H1 (cell line): ENCODE measurements around the gene OAT. TPM values are rescaled to one million over a fixed set of nuclear protein-coding genes. Genes with fewer than 3 reads are reported as not detected.
A peak's percentile ranks its signal among the peaks of the same experiment; 100 is the strongest.

ENCODE experiments used
- CTCF ChIA-PET: fragments of 300-600 bp; sonication (Branson Sonifier 250); formaldehyde crosslinking; loops from one replicate; lab custom pipeline; 2021; ENCODE audit not compliant: partially characterized antibody; lab: Charles Lee
- POLR2A ChIA-PET: fragments of 300-600 bp; sonication (Branson Sonifier 250); formaldehyde crosslinking; loops from one replicate; lab custom pipeline; 2021; ENCODE audit warnings: inconsistent platforms; ENCODE audit not compliant: partially characterized antibody; lab: Charles Lee
- DNase-seq, 2 experiments: peaks; one replicate each; pipeline versions ENCODE4 v3.0.0 to v3.0.0-alpha.2; 2010 to 2022; ENCODE audit warnings: low spot score in 2 of 2, low read depth in 1 of 2, mixed read lengths in 1 of 2
- FAIRE-seq: peaks from 2 replicates; lab custom pipeline; 2011; peaks lifted over from hg19 to GRCh38; lab: Jason Lieb, UNC
- H2AFZ ChIP-seq: 2 replicates; pipeline ENCODE4 v1.8.1; 2012; ENCODE audit warnings: low read length, inconsistent platforms
- H2AK5ac ChIP-seq: 2 replicates; pipeline ENCODE4 v1.6.1; 2013; ENCODE audit warnings: low read depth, low read length
- H2BK120ac ChIP-seq: replicated peaks from 2 replicates; pipeline ENCODE3; 2013; ENCODE audit warnings: low read depth, low read length, inconsistent platforms
- H2BK12ac ChIP-seq: 2 replicates; pipeline ENCODE4 v1.6.1; 2013; ENCODE audit warnings: low read depth, low read length
- H2BK15ac ChIP-seq: 2 replicates; pipeline ENCODE4 v1.6.1; 2013; ENCODE audit warnings: low read length
- H2BK20ac ChIP-seq: 2 replicates; pipeline ENCODE4 v1.6.1; 2013; ENCODE audit warnings: low read length
- H2BK5ac ChIP-seq: 2 replicates; pipeline ENCODE4 v1.6.1; 2013; ENCODE audit warnings: low read depth, low read length
- H3K14ac ChIP-seq: 2 replicates; pipeline ENCODE4 v1.6.1; 2013; ENCODE audit warnings: inconsistent platforms; ENCODE audit not compliant: insufficient read length
- H3K18ac ChIP-seq: 2 replicates; pipeline ENCODE4 v1.6.1; 2013; ENCODE audit warnings: low read length; ENCODE audit errors: extremely low read depth
- H3K23ac ChIP-seq: 2 replicates; pipeline ENCODE4 v1.6.1; 2013; ENCODE audit warnings: inconsistent platforms; ENCODE audit not compliant: insufficient read length
- H3K23me2 ChIP-seq: 2 replicates; pipeline ENCODE4 v1.6.1; 2013; ENCODE audit warnings: low read depth, low read length
- H3K27ac ChIP-seq: 2 replicates; pipeline ENCODE4 v1.6.1; 2011; ENCODE audit warnings: low read depth, low read length, inconsistent platforms
- H3K27me3 ChIP-seq, 4 experiments: replicated peaks in 1 of 4; 1 replicate in 1 of 4; 2 replicates in 3 of 4; pipeline versions ENCODE4 v1.6.1 to v1.8.1; 2011 to 2013; ENCODE audit warnings: low read length in 3 of 4, mild to moderate bottlenecking in 3 of 4, inconsistent platforms in 2 of 4, mixed read lengths in 2 of 4, moderate library complexity in 1 of 4; ENCODE audit not compliant: control insufficient read depth in 3 of 4, insufficient read depth in 3 of 4; ENCODE audit errors: extremely low read depth in 1 of 4
- H3K36me3 ChIP-seq, 4 experiments: 2 replicates each; pipeline versions ENCODE4 v1.6.1 to v1.8.1; 2011 to 2013; ENCODE audit warnings: mild to moderate bottlenecking in 4 of 4, low read length in 3 of 4, moderate library complexity in 2 of 4, control low read depth in 1 of 4, inconsistent platforms in 1 of 4; ENCODE audit not compliant: insufficient read depth in 4 of 4, control insufficient read depth in 2 of 4
- H3K4ac ChIP-seq: replicated peaks from 2 replicates; pipeline ENCODE3; 2013; ENCODE audit warnings: low read length, low read depth, mixed read lengths, inconsistent platforms; ENCODE audit not compliant: insufficient read length
- H3K4me1 ChIP-seq, 4 experiments: replicated peaks in 1 of 4; 1 replicate in 1 of 4; 2 replicates in 3 of 4; pipeline versions ENCODE4 v1.6.1 to v1.8.1; 2011 to 2013; ENCODE audit warnings: low read length in 3 of 4, inconsistent platforms in 2 of 4, mixed read lengths in 1 of 4; ENCODE audit not compliant: insufficient read depth in 4 of 4, control insufficient read depth in 3 of 4
- H3K4me2 ChIP-seq, 2 experiments: 2 replicates each; pipeline versions ENCODE4 v1.6.1 to v1.8.1; 2011 to 2013; ENCODE audit warnings: low read depth in 2 of 2, low read length in 2 of 2, control low read depth in 1 of 2, inconsistent platforms in 1 of 2, mild to moderate bottlenecking in 1 of 2; ENCODE audit not compliant: insufficient read depth in 1 of 2
- H3K4me3 ChIP-seq, 4 experiments: fragments of 200-600, 300-600 bp in 1 of 4; sonication (generic), shearing (Covaris generic), sonication (Bioruptor Twin) in 1 of 4; 2 replicates each; pipeline versions ENCODE4 v1.5.1 to v1.8.1; 2011 to 2016; ENCODE audit warnings: low read length in 4 of 4, low read depth in 3 of 4, control low read depth in 2 of 4, inconsistent platforms in 2 of 4, mild to moderate bottlenecking in 2 of 4, mixed read lengths in 1 of 4, moderate library complexity in 1 of 4; ENCODE audit not compliant: insufficient read depth in 2 of 4; ENCODE audit errors: extremely low read depth in 1 of 4
- H3K56ac ChIP-seq: replicated peaks from 2 replicates; pipeline ENCODE3; 2013; ENCODE audit warnings: low read depth, mild to moderate bottlenecking, mixed read lengths, low read length, inconsistent platforms; ENCODE audit not compliant: insufficient read length
- H3K79me1 ChIP-seq: 2 replicates; pipeline ENCODE4 v1.6.1; 2013; ENCODE audit warnings: low read depth, low read length, control low read depth
- H3K79me2 ChIP-seq, 2 experiments: 2 replicates each; pipeline versions ENCODE4 v1.6.1 to v1.8.1; 2012 to 2013; ENCODE audit warnings: low read length in 2 of 2, mild to moderate bottlenecking in 2 of 2, inconsistent platforms in 1 of 2; ENCODE audit not compliant: insufficient read depth in 2 of 2, control insufficient read depth in 1 of 2
- H3K9ac ChIP-seq, 4 experiments: replicated peaks in 1 of 4; 1 replicate in 1 of 4; 2 replicates in 3 of 4; pipeline versions ENCODE4 v1.6.1 to v1.8.1; 2011 to 2013; ENCODE audit warnings: low read depth in 3 of 4, low read length in 3 of 4, control low read depth in 2 of 4, mild to moderate bottlenecking in 2 of 4, moderate library complexity in 2 of 4, inconsistent platforms in 1 of 4; ENCODE audit errors: extremely low read depth in 1 of 4
- H3K9me3 ChIP-seq, 2 experiments: 2 replicates each; pipeline versions ENCODE4 v1.6.1 to v1.8.1; 2012 to 2013; ENCODE audit warnings: mild to moderate bottlenecking in 2 of 2, moderate library complexity in 2 of 2, control low read depth in 1 of 2, inconsistent platforms in 1 of 2, low read depth in 1 of 2, low read length in 1 of 2, mixed read lengths in 1 of 2; ENCODE audit not compliant: insufficient read depth in 2 of 2
- H4K20me1 ChIP-seq, 2 experiments: replicated peaks in 1 of 2; 2 replicates each; pipeline versions ENCODE3 to v1.8.1; 2011 to 2013; ENCODE audit warnings: inconsistent platforms in 2 of 2, low read length in 2 of 2, mild to moderate bottlenecking in 1 of 2; ENCODE audit not compliant: insufficient read depth in 2 of 2, control insufficient read depth in 1 of 2
- H4K5ac ChIP-seq: 2 replicates; pipeline ENCODE4 v1.6.1; 2013; ENCODE audit warnings: low read length, low read depth, mixed read lengths, inconsistent platforms; ENCODE audit not compliant: insufficient read length
- H4K8ac ChIP-seq: 2 replicates; pipeline ENCODE4 v1.8.0; 2013; ENCODE audit warnings: mild to moderate bottlenecking, moderate library complexity, low read length, inconsistent platforms; ENCODE audit not compliant: insufficient read depth; ENCODE audit errors: extremely low read depth
- H4K91ac ChIP-seq: replicated peaks from 2 replicates; pipeline ENCODE3; 2013; ENCODE audit warnings: low read length, mixed read lengths, inconsistent platforms; ENCODE audit not compliant: insufficient read length
- BRCA1 ChIP-seq: IDR thresholded peaks from 2 replicates; pipeline ENCODE4 v1.6.1; 2012; ENCODE audit warnings: low read depth, low read length, improper control_type of control experiment
- WGBS, 2 experiments: shearing (Covaris generic) in 1 of 2; methylation state at CpG; one replicate each; pipeline versions ENCODE4 v1.1.6 to v1.1.7; 2013 to 2015; ENCODE audit warnings: low lambda C conversion rate in 2 of 2, mixed read lengths in 2 of 2, inconsistent platforms in 1 of 2, low coverage in 1 of 2, missing lambda C conversion rate in 1 of 2; ENCODE audit not compliant: insufficient replicate concordance in 2 of 2, insufficient coverage in 1 of 2, insufficient read length in 1 of 2; ENCODE audit errors: extremely low coverage in 1 of 2, missing lambda C conversion rate in 1 of 2; 5-methylcytosine and 5-hydroxymethylcytosine counted together
- polyA plus RNA-seq, 7 experiments: library from polyadenylated mRNA; depleted of rRNA in 3 of 7; stranded (reverse) in 5 of 7; unstranded in 2 of 7; fragments of >200 nt in 5 of 7; fragments of 200-250 nt in 2 of 7; gene quantifications; 1 replicate in 5 of 7; 2 replicates in 1 of 7; 4 replicates in 1 of 7; pipeline versions ENCODE4 v1.2.1 to v1.2.3, GENCODE V29; 2011 to 2013; ENCODE audit warnings: missing spikeins in 2 of 7, mixed read lengths in 2 of 7
- total RNA-seq: library from RNA; stranded (reverse); fragmentation: NEBNext Ultra II Directional; extraction: Animal tissue kit (Norgen Biotek cat#: 25700); gene quantifications from 2 replicates; pipeline ENCODE4 v1.2.1, GENCODE V29; 2021

Gene OAT
- total and polyA plus RNA-seq, 2 of the 8 experiments (the other 6 are each of a cell fraction or from before 2014, with no cell fraction given) = 67.8 to 121 TPM

GRCh38 chr10:124422742-124423141 is 4.0 kb upstream of the OAT start:
- Histone ChIP-seq H3K9ac (no peak overlapping the region), H3K79me2 (peaks cover 0 to 1% of the 10 kb centered on the region in 2 experiments; a peak in 2 of 4 replicates), H2BK15ac (no peak overlapping the region), H3K14ac (no peak overlapping the region), H2AFZ (no peak overlapping the region), H3K4me3 (no peak overlapping the region), H2BK5ac (0 out of 2 replicates have a peak overlapping the region, but pooled peaks have one; percentile 10), H4K5ac (no peak overlapping the region), H3K79me1 (no peaks in the 10 kb centered on the region), H4K8ac (no peak overlapping the region), H2AK5ac (no peak overlapping the region), H3K56ac (no peak overlapping the region), H2BK120ac (no peak overlapping the region), H3K23ac (no peak overlapping the region), H4K91ac (no peak overlapping the region), H3K4ac (no peak overlapping the region), H3K36me3 (no peaks in the 10 kb centered on the region), H3K4me2 (no peak overlapping the region), H3K18ac (no peak overlapping the region), H3K9me3 (no peaks in the 10 kb centered on the region), H4K20me1 (no peaks in the 10 kb centered on the region), H2BK20ac (no peak overlapping the region), H3K27ac (no peak overlapping the region), H3K27me3 (no peaks in the 10 kb centered on the region; a peak in 1 of 7 replicates), H2BK12ac (0 out of 2 replicates have a peak overlapping the region, but pooled peaks have one; percentile 29), H3K23me2 (peaks cover 6% of the 10 kb centered on the region; the same call in 1 of the 2 replicates), H3K4me1 (peaks cover 0 to 5% (median 2%) of the 10 kb centered on the region in 4 experiments; a peak in 2 of 7 replicates)
- FAIRE-seq = no peak
- CTCF ChIA-PET = interaction anchor here (1.0 to 1.6 kb wide), 3 partner anchors 10 to 164 kb away, joined by 3 read pairs; no protein-coding TSS in a partner anchor
- no peak for DNase-seq
- 90% methylated on average over 12 of the region's 12 CpGs; no CpG with 5 or more reads in 1 of the 2 experiments for WGBS, 2 experiments
- POLR2A ChIA-PET = interaction anchor here (0.6 kb wide), 1 partner anchor 39 kb away, joined by 3 read pairs; the partner anchor contains the start of gene LHPP
- no peak for TF ChIP-seq BRCA1
